ENCODE results near the gene MAP3K14. TPM values are rescaled to one million over a fixed set of nuclear protein-coding genes. Genes with fewer than 3 reads are reported as not detected.

The MAP3K14 gene
- total RNA-seq, 1 experiment from 2014 or later, result 16.8 TPM

GRCh38 chr17:45294506-45294905 is 22.3 kb downstream of the MAP3K14 start:
- TF ChIP-seq EZH2phosphoT487 (IDR thresholded peaks at IDR 0.05; ENCODE audit: borderline replicate concordance, low read length), result no peak
- peak; percentile 93 for DNase-seq
- Histone ChIP-seq H3F3A (ENCODE audit: low read length, unreplicated experiment) (peaks cover 17% of the 10 kb centered on the region), H3K4me3 (ENCODE audit: low read length) (no peak overlapping the region), H3K79me2 (ENCODE audit: low read length) (peaks cover 90% of the 10 kb centered on the region), H3K27ac (ENCODE audit: low read length) (peak overlapping the region; percentile 72), H3K9me3 (ENCODE audit: low read length) (no peaks in the 10 kb centered on the region), H3K9me2 (replicated peaks; ENCODE audit: low read length) (no peaks in the 10 kb centered on the region), H4K20me1 (ENCODE audit: low read length) (peaks cover 15% of the 10 kb centered on the region), H3K4me2 (ENCODE audit: low read length) (peak overlapping the region; percentile 57), H3K36me3 (ENCODE audit: low read depth, low read length) (peaks cover 32% of the 10 kb centered on the region; the same call in 1 of the 2 replicates), H3K9ac (ENCODE audit: low read length) (no peak overlapping the region; the same call in 1 of the 2 replicates), H3K4me1 (ENCODE audit: insufficient read depth, low read length) (peaks cover 61% of the 10 kb centered on the region), H2AFZ (ENCODE audit: low read length) (no peak overlapping the region), H3K27me3 (ENCODE audit: low read length) (no peaks in the 10 kb centered on the region)
- ChIA-PET CTCF (interaction anchor here (0.7 to 1.8 kb wide), 4 partner anchors 17 to 22 kb away, joined by 3 to 6 read pairs (median 4); partner anchors contain the start of gene MAP3K14), POLR2A (ENCODE audit: unreplicated experiment) (interaction anchor here (0.9 kb wide), 1 partner anchor 18 kb away, joined by 3 read pairs; no protein-coding TSS in a partner anchor)
- BruUV-seq (replicated peaks), result no TSS peak
- ATAC-seq, result peak; percentile 48
- intact Hi-C loops (cut with micrococcal nuclease), result loop anchor here (1.0 to 5.0 kb wide), 2 partner anchors 27 to 93 kb away; no protein-coding TSS in a partner anchor

GRCh38 chr17:45293413-45294211 is 23.2 kb downstream of the MAP3K14 start:
- CTCF ChIA-PET, result interaction anchor here (0.9 to 1.8 kb wide), 8 partner anchors 16 to 94 kb away, joined by 3 to 8 read pairs (median 4); partner anchors contain the start of gene MAP3K14
- peak overlapping the region; percentile 57 for H3K4me2 ChIP-seq (ENCODE audit: low read length)
- ATAC-seq (peak; percentile 77), DNase-seq (peak; percentile 90)
- TF ChIP-seq EZH2 (IDR thresholded peaks at IDR 0.05; ENCODE audit: low read length, unreplicated experiment) (no peak), CTCF (conservative IDR thresholded peaks at IDR 0.05; ENCODE audit: low read depth, low read length) (peak; percentile 49)
- H3K4me3 ChIP-seq (ENCODE audit: low read length), result no peak overlapping the region
- H2AFZ ChIP-seq (ENCODE audit: low read length), result no peak overlapping the region
- intact Hi-C loops (cut with micrococcal nuclease), result loop anchor here (1.0 to 5.0 kb wide), 2 partner anchors 28 to 94 kb away; no protein-coding TSS in a partner anchor
- H3K36me3 ChIP-seq (ENCODE audit: low read depth, low read length), result peaks cover 39% of the 10 kb centered on the region; the same call in 1 of the 2 replicates
- peak overlapping the region; percentile 72 for H3K27ac ChIP-seq (ENCODE audit: low read length)
- H3K9me2 ChIP-seq (replicated peaks; ENCODE audit: low read length), result no peaks in the 10 kb centered on the region
- H3K9ac ChIP-seq (ENCODE audit: low read length), result peak overlapping the region; percentile 11; the same call in 1 of the 2 replicates
- H3K79me2 ChIP-seq (ENCODE audit: low read length), result peaks cover 81% of the 10 kb centered on the region
- H3K4me1 ChIP-seq (ENCODE audit: insufficient read depth, low read length), result peaks cover 52% of the 10 kb centered on the region
- POLR2A ChIA-PET (ENCODE audit: unreplicated experiment), result interaction anchor here (0.8 kb wide), 1 partner anchor 130 kb away, joined by 4 read pairs; no protein-coding TSS in a partner anchor
- BruUV-seq (replicated peaks), result no TSS peak
- H3K27me3 ChIP-seq (ENCODE audit: low read length), result no peaks in the 10 kb centered on the region
- H4K20me1 ChIP-seq (ENCODE audit: low read length), result peaks cover 15% of the 10 kb centered on the region
- peaks cover 17% of the 10 kb centered on the region for H3F3A ChIP-seq (ENCODE audit: low read length, unreplicated experiment)
- no peaks in the 10 kb centered on the region for H3K9me3 ChIP-seq (ENCODE audit: low read length)

GRCh38 chr17:45292696-45293412 is 24.0 kb downstream of the MAP3K14 start:
- no TSS peak for BruUV-seq (replicated peaks)
- Histone ChIP-seq H3K4me2 (ENCODE audit: low read length) (peak overlapping the region; percentile 57), H3K36me3 (ENCODE audit: low read depth, low read length) (peaks cover 41% of the 10 kb centered on the region; the same call in 1 of the 2 replicates), H4K20me1 (ENCODE audit: low read length) (peaks cover 15% of the 10 kb centered on the region), H3K9me2 (replicated peaks; ENCODE audit: low read length) (no peaks in the 10 kb centered on the region), H2AFZ (ENCODE audit: low read length) (no peak overlapping the region), H3K4me1 (ENCODE audit: insufficient read depth, low read length) (peaks cover 50% of the 10 kb centered on the region), H3K9me3 (ENCODE audit: low read length) (no peaks in the 10 kb centered on the region), H3K9ac (ENCODE audit: low read length) (0 out of 2 replicates have a peak overlapping the region, but pooled peaks have one; percentile 11), H3K79me2 (ENCODE audit: low read length) (peaks cover 73% of the 10 kb centered on the region), H3F3A (ENCODE audit: low read length, unreplicated experiment) (peaks cover 17% of the 10 kb centered on the region), H3K4me3 (ENCODE audit: low read length) (peak overlapping the region; percentile 1; the same call in 1 of the 2 replicates), H3K27me3 (ENCODE audit: low read length) (no peaks in the 10 kb centered on the region), H3K27ac (ENCODE audit: low read length) (peak overlapping the region; percentile 72)
- ChIA-PET POLR2A (ENCODE audit: unreplicated experiment) (interaction anchor here (0.8 kb wide), 1 partner anchor 131 kb away, joined by 4 read pairs; no protein-coding TSS in a partner anchor), CTCF (interaction anchor here (0.9 to 1.4 kb wide), 4 partner anchors 15 to 95 kb away, joined by 3 to 8 read pairs (median 6); partner anchors contain the start of gene MAP3K14)
- no peak for TF ChIP-seq EZH2 (IDR thresholded peaks at IDR 0.05; ENCODE audit: low read length, unreplicated experiment)
- TF ChIP-seq EZH2phosphoT487 (IDR thresholded peaks at IDR 0.05; ENCODE audit: borderline replicate concordance, low read length), result no peak
- no peak for TF ChIP-seq CTCF (conservative IDR thresholded peaks at IDR 0.05; ENCODE audit: low read depth, low read length)
- ATAC-seq, result no peak
- intact Hi-C loops (cut with micrococcal nuclease), result loop anchor here (5.0 kb wide), 1 partner anchor 94 kb away; no protein-coding TSS in a partner anchor
- DNase-seq, result no peak
